ENCODE measurements around the gene C12orf76.
"Not testable (repeated sequence)": the region's sequence is repeated elsewhere in the genome, so short reads cannot be mapped to it uniquely, and the experiment has no call there.

The C12orf76 gene

DNA sequence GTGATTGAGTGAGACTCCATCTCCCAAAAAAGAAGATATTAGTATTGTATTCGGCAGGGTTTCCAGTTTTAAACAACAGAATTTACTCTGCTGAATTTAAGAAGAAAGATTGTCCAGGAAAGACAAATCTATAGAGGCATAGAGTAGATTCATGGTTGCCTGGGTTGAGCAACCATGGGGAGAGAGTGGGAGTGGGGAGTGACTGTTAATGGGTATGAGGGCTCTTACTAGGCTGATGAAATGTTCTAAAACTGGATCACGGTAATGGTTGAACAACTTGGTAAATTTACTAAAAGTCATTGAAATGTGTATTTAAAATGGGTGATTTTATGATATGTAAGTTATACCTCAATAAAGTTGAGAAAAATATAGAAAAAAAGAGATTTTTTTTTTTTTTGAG is 13.9 kb upstream of the C12orf76 start:
- DNase-seq: no peak

DNA sequence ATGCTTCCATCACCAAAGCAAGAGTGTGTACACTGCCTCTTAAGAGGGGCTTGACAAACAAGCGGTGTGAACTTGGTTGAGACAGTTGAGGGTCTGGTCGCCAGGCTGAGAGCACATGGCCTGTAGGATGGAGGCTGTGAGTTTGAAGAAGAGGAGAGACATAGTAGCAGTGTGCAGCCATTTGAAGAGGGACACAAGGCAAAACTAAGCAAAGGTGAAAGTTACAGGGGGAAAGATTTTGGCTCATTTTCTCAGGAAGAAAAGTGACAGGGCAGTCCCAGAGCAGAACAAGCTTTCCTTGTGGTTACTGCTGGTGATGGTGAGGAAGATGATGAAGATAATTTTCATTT is 11.3 kb upstream of the C12orf76 start:
- no peak for DNase-seq

DNA sequence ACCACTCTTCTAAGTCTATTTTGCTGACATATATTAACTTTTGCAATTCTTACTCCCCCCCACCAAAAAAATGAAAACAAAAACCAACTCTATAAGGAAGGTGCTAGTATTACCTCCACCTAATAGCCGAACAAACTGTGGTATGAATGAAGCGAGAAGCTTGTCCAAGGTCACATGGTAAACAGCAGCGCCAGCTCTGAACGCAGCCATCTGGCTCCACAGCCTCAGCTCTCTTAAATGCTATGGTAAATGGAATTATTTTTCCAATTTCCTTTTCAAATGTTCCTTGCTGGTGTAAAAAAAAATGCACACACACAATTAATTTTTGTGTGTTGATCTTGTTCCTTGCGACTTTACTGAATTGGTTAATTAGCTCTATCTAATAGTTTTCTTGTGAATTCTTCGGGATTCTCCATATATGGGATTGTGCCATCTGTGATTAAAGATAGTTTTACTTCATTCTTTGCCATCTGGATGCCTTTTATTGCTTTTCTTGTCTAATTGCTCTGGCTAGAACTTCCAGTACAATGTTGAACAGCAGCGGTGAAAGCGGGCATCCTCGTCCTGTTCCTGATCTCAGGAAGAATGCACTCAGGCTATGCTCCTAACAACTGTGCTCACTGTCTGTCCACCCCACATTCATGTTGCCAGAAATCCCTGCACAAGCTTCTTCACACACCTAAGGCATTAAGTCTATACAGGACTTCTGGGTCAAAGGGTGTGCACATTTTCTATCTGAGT is 10.7 kb upstream of the C12orf76 start:
- no peak for DNase-seq

DNA sequence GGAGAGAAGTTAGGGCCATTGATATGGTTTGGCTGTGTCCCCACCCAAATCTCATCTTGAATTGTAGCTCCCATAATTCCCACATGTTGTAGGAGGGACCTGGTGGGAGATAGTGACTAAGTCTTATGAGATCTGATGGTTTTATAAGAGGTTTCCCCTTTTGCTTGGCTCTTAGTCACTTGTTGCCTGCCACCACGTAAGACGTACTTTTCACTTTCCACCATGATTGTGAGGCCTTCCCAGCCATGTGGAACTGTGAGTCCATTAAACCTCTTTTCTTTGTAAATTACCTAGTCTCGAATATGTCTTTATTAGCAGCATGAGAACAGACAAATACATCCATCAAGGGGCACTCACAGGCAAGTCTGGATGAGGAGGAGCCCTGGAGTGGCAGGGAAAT is 8.3 kb upstream of the C12orf76 start:
- not testable (repeated sequence) for DNase-seq

DNA sequence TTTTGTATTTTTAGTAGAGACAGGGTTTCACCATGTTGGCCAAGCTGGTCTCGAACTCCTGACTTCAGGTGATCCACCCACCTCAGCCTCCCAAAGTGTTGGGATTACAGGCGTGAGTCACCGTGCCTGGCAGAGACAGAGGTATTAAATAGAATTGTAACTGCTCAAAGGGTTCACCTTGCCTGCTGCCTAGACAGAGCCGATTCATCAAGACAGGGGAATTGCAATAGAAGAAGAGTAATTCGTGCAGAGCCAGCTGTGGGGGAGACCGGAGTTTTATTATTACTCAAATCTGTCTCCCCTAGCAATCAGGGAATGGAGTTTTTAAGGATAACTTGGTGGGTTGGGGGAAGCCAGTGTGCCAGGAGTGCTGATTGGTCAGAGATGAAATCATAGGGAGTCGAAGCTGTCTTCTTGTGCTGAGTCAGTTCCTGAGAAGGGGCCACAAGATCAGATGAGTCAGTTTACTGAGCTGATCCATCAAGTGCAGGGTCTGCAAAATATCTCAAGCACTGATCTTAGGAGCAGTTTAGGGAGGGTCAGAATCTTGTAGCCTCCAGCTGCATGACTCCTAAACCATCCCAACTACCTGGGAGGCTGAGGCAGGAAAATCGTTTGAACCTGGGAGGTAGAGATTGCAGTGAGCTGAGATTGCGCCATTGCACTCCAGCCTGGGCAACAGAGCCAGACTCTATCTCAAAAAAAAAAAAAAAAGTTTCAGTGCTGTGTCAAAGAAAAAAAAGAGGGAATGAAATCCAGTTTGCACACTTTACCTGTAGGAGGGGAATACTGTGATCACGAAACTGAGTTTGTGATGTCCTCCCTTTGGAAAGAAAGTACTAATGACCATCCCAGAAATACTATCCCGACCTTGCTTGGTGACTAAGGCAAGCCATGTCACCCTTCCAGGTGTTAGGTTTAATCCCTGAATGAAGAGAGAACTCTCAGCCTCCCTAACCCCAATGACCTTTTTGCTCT is 7.3 kb upstream of the C12orf76 start:
- DNase-seq: not testable (repeated sequence)

DNA sequence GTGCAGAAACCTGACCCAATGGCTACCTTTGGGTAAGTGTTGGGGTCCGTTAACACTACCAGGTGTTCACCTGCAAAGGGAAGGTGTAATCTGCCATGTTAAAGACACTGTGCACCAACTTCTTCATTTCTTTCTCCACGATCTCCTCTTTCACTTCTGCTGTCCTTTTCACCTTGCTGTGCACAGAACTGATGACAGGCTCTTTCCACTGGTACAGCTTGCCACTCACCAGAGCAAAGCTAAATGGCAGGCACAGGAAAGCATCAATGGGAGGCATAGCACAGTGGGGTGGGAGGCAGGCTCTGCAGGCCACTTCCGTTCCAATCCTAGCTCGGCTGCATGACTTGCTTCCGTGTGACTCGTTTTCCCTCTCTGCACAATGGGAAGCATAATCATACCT is 2.6 kb upstream of the C12orf76 start:
- DNase-seq: no peak

DNA sequence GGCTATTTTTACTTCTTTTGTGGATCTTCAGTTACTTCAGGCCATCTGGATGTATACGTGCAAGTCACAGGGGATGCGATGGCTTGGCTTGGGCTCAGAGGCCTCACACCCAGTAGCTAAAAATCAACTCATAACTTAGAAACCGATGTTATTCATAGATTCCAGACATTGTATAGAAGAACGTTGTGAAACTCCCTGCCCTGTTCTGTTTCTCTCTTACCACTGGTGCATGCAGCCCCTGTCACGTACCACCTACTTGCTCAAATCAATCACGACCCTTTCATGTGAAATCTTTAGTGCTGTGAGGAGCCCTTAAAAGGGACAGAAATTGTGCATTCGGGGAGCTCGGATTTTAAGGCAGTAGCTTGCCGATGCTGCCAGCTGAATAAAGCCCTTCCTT is 1.3 kb upstream of the C12orf76 start:
- DNase-seq: not testable (repeated sequence)

DNA sequence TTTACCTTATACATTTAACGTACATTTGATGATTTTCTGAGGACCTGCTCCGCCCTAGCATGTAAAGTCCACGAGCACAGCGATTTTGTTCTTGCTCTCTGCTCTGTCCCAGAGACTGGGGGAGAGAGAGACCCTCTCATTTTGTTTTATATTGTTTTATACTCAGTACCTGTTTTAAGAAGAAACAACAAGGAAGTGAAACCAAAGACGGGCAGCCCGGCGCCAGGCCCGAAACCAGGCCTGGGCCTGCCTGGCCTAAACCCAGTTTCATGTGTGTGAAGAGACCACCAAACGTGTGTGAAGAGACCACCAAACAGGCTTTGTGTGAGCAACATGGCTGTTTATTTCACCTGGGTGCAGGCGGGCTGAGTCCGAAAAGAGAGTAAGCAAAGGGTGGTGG is 712 bp upstream of the C12orf76 start:
- DNase-seq: not testable (repeated sequence)

DNA sequence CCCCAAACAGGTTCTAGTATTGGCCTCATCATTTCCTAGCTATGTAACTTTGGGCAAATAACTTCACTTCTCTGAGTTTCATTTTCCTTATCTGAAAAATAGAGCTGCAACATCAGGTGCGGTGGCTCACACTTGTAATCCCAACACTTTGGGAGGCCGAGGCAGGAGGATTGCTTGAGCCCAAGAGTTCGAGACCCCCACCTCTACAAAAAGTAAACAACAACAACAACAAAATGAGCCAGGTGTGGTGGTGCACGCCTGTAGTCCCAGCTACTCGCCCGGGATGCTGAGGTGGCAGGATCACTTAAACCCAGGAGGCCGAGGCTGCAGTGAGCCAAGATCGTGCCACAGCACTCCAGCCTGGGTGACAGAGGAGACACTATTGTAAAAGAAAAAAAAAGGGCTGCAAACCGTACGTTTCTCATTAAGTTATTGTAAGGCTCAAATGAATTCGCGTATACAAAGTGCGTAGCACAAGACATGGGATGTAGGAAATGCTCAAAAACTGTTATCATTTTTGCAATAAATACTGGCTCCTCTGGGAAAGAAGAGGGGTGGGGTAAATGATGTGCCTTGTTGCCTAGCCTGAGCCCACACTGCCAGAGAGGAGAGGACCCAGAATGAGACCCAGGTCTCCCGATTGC is 903 bp downstream of the C12orf76 start:
- no peak for DNase-seq

DNA sequence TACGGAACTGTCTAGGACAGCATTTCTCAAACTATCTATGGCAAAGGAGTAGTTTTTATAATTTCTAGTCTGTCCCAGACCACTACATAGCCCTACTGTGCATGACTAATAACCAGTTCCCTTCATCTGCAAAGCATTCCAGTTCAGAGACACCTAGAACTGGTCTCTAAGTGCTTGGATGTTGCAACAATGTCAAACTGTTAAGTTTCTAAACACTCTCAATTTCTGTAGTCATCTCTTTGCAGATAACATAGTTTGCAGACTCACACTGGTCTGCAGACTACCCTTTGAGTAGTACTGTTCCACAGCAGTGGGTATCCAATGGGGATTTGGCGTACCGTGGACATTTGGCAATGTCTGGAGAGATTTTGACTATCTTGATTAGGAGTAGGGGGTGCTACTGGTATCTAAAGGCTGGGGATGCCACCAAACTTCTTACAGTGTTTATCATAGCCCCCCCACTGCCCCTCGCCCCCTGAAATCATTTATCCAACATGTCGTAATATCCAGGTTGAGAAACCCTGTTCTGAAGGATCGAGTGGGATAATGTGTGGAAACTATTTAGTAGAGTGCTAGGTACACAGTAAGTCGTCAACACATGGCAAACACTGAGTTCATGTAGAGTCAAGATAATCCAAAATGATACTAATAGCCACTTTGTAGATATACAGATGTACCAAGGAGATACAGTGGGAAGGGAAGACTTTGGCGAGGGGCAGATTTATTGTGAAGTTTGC is 1.7 kb downstream of the C12orf76 start:
- no peak for DNase-seq

DNA sequence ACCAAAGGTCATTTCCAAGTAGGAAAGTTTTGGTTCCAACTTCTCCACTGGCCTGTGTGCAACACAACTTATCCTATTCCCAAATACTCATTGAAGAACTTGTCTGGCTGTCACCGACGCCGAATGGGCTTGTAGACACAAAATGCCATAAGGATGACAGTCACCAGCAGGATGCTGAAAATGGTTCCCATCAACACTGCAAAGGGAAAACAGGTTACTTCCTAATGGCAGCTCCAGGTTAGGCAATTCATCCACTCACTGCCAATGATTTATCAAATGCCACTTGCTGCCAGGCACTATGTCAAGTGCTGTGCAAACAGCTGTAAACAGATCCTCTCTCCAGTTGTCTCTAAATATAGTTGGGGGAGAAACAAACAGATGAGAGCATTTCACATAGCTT is 6.1 kb downstream of the C12orf76 start:
- DNase-seq: no peak

DNA sequence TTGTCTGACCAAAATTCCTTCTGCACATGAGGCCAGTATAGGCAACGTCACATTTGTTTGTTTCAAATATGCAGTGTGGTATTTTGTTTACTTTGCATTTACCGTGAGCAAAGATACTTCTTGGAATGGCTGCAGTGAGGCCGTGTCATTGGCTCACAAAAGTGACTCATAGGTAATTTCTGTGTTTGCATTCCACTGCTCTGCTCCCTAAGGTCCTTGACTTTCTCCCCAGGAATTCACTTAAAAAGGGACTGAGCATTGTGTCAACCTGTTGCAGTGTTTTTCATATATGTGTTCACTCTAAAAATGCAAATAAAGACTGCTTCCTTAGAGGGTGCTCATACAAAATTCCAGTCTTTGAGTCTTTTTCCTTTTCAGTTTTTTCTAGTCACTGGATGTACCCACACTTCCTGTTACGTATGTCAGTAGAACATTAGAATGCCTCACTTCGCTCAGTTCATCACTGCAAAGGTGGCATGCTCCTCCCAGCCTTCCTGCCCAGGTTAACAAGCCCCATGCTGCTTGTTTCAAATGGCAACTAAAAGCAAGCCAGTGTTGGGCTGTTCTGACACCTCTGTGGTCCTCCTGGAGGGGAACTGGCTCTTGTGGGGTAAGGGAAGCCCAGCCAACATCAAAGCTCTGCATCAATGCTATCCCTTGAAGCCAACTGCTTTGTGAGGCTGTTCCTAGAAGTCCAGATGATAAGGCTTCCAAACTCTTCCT is 9.1 kb downstream of the C12orf76 start:
- DNase-seq: no peak

DNA sequence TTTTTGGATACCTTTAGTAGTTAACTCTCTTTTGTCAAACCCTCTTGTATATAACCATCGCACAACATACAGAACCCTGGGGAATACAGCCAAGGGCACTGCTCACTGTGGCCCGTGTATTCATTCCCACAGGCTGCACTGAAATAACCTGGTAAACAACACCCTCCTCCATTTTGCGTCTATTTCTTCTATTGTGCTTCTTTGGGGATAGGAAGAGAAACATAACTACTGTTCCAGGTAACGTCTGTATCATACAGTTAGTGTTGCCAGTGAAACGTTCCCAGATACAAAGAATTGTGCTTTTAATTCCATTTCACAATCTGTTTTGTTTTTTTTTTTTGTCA is 9.6 kb downstream of the C12orf76 start:
- no peak for DNase-seq

DNA sequence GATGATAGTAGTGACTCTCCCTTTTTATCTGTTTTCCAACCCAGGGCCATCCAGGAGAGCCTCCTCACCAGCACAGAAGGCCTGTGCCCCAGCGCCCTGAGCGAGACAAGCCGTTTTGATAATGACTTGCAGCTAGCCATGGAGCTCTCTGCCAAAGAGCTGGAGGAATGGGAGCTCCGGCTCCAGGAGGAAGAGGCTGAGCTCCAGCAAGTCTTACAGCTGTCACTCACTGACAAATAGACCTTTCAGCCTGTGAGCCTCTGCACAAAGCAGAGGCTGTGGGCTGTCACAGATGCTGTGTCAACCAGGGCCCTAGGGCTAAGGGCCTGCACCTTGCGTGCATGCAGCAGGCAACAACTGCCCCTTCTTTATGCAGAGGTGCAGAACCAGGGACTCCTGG is 11.0 kb downstream of the C12orf76 start:
- DNase-seq: no peak

DNA sequence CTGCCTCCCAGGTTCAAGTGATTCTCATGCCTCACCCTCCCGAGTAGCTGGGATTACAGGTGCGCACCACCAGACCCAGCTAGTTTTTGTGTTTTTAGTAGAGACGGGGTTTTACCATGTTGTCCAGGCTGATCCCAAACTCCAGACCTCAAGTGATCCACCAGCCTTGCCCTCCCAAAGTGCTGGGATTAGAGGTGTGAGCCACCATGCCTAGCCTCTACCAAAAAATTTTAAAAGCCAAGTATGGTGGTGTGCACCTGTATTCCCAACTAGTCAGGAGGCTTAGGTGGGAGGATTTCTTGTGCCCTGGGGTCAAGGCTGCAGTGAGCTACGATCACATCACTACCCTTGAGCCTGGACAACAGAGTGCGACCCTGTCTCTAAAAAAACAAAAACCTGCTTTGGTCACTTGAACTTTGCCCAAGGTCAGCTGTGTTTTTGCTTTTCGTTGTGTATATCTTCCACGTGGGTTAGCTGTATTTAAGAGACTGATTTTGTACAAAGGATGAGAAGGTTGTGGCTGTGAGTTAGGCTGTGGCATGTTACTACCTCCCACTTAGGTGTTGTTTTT is 12.7 kb downstream of the C12orf76 start:
- DNase-seq: no peak

DNA sequence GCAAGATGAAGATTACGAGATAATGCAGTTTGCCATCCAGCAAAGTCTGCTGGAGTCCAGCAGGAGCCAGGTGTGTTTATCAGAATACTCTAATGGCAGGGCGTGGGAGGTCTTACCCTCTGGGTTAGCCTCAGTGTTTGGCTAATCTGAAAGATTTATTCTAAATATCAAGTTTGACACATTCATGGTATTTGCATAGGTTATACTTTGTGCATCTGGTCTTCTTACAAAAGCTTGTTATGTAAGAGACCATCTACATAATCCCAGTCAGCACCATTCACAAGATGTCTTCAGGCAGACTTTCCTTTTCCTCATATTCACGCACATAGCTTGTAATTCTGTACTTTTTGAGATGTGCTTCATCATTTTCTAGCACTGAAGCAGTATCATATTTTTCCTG is 14.4 kb downstream of the C12orf76 start:
- DNase-seq: no peak

DNA sequence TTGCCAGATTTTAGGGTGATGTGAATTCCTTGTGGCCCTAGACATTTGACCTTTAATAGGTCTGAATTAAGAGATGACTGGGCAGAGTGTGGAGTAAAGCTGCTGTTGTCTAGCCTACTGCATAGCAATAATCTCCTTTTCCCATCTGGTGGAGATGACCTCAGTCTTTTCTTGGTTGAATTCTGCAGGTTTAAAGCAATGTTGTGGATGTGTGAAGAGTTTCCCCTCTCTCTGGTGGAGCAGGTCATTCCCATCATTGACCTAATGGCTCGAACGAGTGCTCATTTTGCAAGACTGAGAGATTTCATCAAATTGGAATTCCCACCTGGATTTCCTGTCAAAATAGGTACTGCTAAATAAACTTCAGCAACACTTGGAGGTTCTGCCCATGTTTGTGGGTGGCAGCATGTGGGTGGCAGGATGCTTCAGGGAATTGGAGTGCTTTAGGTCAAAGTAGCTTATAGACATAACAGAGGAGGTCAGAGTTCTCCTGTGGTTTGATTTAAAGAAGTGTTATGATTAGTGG is 19.0 kb downstream of the C12orf76 start:
- no peak for DNase-seq

DNA sequence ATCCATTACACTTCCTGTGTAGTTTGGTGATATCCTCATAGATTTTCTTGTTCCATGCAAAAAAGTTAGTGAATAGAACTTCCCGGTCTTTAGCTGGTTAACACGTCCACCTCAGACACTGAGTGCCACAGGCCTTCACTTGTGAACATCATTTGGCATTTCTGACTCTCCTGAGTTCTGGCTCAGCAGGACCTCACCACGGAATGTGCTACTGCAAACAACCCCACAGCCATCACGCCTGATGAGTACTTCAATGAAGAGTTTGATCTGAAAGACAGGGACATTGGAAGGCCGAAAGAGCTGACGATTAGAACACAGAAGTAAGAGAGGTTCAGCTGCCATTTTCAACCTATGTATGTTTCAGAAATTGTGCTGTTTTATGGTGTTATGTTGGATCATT is 20.0 kb downstream of the C12orf76 start:
- no peak for DNase-seq

DNA sequence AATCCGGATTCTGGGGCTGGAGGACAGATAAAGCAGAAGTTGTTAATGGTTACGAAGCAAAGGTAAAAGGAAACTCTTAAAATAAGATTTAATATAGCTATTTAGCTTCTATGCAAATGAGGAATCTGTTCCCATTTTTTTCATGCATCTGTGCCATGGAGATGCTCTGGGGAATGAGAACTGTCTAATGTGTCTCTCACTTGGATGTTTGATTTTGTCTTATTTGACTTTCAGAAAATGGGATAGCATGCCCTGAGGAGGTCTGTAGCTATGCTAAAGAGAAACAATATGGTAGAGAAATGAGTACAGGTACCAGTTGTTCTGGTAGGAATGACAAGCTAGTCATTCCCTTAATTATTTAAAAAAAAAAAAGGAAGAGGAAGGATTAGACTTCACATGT is 24.3 kb downstream of the C12orf76 start:
- no peak for DNase-seq

DNA sequence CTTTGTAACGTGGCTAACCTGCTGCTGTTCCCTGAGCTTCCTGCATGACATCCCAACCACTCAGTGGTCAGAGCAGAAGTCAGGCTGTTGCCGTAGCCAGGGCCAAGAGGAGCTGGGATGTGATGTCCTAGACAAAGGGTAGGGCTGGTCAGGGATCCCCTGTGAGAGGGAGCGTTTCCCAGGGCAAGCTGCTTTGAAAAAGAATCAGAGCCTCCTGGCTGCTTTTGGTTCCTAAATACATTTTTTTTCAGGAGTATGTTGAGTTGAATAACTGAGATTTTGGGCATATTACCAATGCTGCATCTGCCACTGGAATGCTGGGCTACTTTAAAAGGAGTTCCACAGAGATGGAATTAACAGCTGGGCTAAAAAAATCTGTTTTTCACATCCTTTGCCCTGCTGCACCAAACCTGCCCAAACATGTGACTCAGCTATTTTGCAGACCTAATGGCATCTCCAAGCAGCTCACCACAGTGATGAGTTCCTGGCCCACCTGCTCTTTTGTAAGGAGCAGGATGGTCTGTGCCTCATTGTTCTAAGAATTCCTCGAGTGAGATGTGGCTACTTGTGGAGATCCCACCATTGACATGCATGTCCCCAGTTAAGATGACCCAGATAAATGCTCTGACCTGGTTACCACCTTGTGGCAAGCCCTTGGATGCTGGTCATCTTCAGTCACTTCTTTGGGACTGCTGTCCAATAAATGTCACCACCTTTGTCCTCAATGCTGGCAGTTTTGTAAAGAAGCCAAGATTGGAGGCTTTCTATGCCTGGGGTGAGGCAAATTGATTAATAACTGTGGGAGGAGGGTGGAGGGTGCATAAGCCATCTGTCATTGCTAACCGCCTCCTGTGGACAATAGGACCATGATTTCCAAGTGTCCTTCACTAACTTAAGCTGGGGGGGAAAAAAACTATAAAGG is 25.0 kb downstream of the C12orf76 start:
- peak; percentile 66 for DNase-seq

DNA sequence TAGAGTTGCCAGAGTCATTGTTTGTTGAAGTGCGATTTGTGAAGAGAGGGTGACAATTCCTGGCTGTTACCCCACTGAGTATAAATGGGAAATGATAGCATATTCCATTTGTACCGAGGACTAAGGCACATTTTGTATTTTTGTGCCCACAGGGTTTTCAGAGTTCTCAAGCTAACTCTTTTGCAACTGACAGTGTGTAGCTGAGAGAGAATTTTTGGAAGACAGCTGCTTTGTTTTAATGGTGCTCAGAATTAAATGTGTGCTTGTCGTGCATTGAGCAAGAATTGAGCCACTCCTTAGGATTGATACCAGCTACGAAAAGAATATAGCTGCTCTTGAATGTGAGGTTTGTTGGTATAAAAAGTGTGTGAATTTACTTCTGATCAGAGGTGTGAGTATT is 27.4 kb downstream of the C12orf76 start:
- DNase-seq: no peak

All from right hindlimb (tissue), 1 donor.